GM21619 (cell line): Measurements from ENCODE around the gene NAT10.

Experiments used
- ATAC-seq: cut with Tn5 transposase; IDR thresholded peaks from one replicate; pipeline ENCODE4 v1.9.1; 2021; ENCODE audit not compliant: unreplicated experiment

Gene NAT10

DNA sequence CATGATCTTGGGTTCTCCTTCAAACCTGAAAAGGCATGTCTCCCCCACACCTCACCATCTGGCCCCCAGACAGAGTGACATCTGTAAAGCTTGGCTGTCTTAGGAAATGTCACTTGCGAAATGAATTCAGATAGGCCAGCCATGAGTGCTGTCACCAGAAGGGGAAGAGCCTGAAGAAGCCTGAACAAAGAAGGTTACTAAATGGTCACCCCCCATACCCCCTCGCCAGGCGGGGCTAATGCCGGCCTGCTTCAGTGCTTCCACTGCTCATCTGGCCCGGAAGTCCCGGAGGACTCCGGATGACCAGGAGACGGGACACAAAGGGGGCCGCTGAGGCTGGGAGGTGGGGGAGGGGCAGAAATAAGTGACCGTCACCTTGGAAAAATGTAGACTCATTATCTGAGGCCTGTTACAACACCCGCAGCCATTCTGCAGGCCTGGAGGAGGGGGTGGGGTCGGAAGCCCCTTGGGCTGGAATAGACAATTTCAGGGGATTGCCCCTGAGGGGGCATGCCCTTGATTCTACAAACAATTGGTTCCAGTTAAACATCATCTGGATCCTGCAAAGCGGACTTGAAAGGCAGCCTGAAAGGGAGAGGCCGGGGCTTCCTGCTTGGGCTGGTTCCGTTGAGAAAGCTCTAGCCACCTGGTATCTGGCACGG, 43.2 kb downstream of the NAT10 start:
- ATAC-seq, result no peak

DNA sequence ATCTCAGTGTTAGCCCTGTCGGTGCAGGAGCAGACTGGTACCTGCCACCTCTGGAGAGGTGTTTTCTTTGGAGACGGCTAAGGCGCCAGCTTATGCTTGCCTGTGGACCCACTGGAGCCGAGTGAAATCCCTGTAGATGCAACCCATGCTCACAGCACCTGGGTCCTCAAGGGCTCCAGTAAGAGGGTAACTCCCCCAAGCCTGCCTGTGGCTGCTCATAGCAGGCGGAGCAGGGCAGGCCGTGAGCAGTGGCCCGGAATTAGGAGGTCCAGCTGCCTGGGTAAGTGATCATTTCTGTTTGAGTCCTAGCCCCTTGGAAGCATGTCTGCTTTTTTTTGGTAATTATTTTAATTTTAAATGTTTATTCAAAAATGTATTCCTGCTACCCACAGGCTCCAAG, 43.8 kb downstream of the NAT10 start:
- no peak for ATAC-seq

DNA sequence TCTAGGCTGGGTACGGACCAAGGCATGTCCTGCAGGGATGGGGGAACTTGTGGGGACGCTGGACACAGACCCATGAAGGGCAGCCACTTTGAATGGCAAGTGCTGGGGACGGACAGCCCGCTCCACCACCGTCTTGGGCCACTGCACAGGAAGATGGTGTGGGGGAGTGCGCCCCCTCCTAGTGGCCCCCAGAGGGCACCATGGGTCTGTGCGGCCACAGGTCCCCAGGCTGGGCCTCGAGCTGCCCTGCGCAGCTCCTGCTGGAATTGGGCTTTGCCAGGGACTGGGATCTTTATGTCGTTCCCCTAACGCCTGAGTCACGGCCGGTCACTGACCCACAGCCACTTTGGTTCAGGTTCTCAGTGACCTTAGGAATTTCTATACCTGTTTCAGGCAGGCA, 44.4 kb downstream of the NAT10 start:
- ATAC-seq, result no peak

DNA sequence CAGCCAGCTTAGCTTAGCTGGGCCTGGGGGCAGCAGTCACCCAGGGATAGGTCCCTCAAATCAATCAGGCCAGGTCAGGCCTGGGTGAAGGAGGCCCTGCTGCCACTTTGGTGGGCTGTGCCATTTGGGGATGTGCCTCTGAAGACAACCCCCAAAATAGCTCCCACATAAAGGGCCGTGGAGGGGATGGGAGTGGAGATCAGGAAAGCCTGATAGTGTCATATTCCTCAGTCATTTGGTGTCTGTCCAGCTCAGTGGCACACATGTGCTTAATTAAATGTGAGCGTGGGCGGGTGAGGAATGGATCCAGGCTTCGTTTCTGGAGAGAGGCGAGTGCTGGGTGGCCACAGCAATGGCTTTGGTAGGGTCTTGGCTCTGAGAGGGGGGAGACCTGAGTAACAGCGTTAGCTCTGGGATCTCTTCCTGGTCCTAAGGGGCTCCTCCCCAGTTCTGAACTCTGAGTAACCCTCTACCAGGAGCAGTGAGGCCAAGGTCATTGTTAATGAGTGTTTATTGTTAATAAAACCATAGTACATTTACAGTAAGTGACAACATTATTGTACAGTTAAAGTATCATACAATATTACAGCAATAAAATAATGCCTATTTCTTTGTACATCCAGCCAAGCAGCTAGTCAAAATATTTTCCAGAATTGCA, 45.2 kb downstream of the NAT10 start:
- ATAC-seq, result no peak

DNA sequence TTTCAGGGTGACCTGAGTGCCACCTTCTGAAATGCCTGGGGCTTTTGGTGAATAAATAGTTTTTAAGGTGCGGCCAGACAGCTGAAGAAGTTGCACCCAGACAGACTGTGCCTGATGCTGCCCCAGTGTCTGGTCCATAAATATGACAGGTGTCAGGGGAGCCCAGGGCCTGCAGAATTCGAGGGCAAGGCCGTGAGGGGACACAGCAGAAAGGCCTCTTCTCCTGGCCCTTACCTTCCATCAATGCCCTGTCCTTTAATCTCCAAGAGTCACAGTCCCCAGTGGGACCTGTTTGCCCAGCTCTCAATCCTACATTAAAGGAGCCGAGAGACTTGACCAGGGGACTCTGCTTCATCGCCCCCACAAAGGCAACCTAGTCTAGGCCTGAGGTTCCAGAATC, 45.7 kb downstream of the NAT10 start:
- no peak for ATAC-seq

DNA sequence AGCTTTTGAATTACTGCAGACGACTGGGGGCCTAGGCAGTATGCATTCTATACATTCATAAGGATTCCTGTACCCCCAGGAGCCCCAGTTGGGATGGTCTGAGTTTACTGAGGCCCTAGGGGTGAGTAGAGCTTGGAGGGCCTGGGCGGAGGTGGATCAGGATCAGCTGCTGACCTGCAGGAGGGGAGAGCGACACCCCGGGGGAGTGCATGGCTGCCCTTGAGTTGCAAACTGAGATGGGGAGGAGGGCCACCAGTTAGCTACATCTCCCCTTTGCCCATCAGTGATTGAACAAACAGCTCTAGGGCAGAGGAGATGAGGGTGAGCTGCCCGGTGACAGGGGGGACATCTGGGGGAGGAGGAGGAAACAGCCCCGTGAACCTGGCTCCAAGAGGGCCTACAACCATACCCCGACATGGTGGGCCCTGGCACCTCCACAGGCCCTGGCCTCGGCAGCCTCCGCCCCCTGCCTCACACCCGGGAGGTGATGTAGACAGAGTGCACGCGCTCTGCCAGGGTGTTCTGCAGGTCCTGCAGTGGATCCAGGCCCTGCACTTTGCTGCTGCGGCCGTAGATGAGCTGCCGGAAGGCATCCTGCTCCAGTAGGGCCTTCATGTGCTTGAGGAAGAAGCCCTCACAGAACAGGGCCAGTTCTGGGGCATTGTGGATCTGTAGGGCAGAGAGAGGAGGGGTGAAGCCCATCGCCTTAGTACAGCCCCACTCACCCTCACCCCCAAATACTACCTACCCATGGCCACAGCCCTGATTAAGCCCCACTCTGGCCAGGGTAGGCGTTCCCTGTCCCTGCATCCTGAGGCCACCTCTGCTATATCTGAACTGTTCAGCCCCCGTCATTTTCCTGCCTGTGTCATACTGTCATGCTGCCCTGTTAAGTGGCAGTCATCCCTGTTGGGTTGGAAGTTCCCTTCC, 46.8 kb downstream of the NAT10 start:
- no peak for ATAC-seq

DNA sequence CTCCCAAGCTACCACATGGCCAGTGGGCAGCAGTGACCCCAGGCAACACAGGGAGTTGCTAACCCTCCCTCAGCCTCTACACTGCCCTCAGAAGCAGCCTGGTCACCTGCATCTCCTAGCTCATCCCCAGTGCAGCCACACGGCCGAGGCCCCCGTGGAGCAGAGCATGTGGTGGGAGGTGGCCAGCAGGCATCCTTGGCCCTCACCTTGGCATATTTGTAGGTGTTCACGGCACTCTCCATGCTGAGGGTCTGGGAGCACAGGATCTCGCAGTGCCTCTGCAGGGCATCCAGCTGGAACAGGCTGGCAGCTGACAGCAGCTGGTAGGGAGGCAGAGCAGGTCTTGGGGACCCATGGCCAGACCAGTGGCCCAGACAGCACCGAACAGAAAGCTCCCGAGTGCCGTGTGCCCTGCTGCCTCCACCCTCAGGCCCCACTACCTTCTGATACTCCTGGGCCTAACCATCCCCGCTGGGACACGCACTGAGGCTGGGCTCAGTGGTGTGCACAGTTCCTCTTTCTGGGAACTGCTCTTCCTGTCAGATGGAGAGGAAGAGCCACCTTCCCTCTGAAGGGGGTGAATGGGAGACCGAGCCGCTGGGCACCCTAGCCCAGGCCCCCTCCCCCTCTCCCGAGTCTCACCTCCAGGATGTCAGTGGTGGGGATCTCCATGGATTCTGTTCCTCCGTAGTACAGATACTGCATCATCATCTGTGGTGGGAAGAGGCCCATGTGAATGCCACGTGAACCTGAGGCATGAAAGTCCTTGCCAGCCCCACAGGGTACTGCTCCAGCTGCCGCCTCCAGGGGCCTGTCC, 48.8 kb downstream of the NAT10 start:
- peak; percentile 79 for ATAC-seq

DNA sequence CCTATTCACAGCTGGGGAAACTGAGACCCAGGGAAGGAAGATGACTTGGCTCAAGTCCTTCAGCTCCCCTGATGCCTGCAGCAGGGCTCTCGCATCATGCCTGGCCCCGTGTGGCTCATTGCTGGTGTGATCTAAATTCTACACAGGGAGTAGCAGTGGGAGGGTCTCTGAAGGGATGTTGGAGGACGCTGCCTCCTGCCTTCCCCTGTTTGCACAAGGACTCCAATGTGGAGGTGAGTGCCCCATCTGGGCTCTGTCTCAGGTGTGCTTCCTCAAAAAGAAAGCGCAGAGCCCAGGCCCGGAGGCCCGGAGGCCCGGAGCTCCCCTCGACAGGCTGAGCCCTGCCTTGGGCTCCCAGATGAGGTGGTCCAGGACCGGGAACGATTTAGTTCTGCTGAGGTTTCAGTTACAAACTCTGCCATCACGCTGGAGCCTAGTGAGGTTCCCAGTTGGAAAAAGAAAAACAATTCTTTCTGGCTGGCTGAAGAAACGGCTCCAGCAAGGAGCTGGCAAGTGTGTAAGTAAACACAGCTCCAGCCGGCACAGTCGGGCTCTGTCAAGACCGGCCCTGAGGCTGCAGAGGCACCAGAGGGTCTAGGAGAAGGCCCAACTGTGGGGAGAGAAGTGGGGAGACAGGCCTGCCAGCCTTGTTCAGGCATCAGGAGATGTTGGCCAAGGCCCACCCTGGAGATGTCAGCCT, 49.8 kb downstream of the NAT10 start:
- ATAC-seq, result no peak

DNA sequence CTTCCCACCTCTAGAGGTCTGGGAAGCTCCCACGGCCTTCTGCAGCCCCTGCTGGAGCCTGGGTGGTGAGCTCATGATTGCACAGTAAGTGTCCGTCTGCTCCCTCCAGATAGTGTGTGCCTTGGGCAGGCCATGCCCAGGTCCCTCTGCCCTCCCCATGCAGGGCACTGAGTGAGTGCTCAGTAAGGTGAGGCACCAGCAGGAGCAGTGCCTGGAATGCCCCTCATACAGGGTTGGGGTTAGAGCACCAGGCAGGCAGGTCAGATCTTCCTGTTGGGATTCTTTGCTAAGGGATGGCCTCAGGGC, 50.3 kb downstream of the NAT10 start:
- ATAC-seq, result no peak

DNA sequence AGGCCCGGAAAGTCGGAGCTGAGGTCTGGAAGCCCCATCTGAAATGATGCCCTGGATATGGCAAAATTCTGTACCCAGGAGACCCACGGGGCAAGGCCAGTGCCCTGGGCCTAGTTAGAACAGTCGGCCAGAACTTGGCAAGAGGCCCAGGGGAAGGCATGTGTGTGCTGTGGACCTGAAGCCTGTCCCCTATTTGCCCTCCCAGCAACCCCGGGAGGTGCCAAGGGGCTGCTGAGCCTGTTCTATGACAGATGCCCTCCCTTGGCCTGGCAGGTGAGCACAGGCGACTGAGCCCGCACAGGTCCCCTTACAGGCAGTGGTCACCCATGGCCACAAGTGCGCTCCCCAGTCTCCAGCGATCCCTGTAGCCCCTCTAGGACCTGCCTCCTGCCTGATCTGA, 51.7 kb downstream of the NAT10 start:
- ATAC-seq, result no peak

DNA sequence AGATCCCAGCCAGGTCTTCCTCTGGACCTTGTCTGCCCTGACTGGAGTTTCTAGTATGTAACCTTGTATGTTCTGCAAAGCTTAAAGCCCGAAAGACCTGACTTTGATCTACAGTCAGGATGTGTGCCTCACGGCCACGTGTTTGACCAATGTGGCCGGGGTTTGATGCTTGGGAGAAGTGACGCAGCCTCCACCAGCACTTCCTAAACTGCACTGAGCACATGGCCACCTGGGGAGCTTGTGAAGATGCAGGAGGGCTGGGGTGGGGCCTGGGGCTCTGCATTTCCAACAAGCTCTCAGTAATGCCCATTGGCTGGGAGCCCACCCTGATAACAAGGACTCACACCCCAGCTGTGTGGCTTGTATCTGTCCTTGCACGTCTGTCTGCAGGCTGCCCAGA, 53.2 kb downstream of the NAT10 start:
- no peak for ATAC-seq

DNA sequence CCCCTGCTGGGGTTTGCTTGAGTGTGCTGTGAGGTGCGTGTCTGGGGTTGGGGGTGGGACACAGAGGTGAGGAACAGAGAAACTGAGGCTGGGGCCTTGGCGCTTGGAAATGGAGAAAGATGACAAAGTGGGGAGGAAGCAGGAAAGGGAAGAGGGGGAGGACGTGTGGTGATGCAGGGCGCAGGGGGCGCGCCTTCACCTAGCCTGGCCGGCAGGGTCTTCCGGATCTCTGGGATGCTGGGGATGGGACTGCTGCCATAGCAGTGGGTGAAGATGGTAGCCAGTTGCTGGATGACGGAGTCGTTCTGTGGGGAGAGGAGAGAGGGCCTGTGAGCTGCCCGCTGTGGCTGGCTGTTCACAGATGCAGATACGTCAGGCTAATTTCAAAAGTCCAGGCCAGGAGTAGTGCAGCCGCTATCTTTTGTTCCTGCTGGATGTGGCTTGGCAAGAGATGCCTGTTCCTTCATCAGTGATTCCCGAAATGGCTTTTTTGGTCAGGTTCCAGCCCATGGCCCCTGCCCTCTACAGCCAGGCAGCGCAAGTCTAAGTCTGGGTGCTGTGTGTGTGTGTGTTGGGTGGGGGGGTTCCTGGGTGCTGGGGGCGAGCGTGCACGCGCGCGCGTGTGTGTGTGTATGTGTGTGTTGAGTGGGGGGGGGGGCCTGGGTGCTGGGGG, 54.8 kb downstream of the NAT10 start:
- ATAC-seq, result no peak

DNA sequence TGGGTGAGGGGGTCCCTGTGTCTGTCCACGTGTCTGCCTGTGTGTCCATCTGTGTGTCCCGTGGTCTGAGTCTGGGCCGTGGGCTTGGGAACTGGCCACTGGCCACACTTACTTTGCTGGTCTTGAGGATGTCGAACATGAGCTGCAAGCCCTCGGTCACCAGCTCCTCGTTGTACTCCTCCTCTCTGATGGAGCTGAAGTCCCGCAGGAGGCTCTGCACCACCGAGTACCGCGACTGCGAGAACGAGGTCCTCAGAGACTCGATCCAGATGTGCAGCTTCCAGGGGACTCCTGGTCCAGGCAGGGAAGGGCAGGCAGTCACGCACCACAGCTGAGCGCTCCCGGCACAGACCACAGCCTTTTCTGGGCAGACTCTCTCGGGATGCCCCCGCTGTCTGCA, 55.4 kb downstream of the NAT10 start:
- ATAC-seq, result no peak

DNA sequence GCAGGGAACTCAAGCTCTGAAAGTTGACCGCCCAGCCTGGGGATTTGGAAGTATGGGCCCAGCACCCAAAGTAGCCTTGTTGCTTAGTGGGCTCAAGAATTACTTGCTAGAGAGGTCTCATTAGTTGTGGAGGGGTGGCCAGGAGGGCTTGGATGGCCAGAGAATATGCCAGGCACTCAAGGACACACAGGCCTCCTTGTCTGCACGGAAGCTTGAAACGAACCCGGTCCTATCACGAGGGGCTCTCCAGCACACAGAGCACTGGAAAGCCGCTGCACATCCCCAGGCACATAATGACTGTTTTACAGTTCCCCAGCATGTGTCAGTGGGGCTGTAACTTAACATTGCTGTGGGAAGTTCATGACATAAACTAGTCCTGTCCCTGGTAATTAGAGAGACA, 55.9 kb downstream of the NAT10 start:
- ATAC-seq, result no peak

DNA sequence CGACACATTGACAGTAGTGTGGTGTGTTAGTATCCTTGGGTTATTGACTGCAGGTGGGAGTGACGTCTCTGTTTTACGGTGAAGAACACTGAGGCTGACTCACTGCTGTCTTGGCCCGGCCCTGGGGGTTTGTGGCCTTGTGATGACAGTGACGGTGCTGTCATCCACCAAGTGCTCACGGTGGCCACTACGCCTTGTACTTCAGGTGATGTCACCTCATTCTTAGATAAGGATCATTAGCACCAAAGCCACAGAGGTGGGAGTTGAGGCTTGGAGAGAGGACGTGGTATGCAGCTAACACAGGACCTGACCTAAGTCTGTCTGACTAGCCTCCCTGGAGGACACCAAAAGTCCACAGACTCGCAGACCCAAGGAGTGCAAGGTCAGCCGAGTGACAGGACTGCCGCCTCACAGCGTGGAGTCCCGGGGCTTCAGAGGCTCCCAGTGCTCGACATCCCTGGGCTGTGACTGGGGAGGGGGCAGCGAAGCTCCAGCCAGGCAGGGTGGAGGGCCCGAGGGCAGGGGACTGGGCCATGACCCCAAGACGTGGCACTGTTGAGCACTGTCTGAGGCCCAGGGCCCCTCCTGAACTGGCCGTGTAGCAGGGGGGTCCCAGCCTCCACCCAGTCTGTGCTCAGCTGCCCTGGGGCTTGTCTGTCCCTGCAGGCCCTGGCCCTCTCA, 56.5 kb downstream of the NAT10 start:
- ATAC-seq, result no peak

DNA sequence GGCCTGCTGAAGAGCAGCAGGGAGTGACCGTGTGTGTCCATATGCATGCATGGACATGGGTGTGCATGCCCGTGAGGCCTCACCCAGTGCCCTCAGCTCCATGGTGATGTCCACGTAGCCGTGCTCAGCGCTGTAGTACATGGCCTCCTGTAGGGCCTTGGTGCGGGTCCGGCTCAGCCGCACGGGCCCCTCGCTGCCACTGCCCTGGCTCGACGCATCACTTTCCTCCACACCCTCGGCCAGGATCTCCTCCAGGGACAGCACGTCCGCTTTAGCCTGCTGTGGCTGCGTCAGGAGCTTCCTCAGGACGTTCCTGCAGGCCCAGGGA, 57.0 kb downstream of the NAT10 start:
- no peak for ATAC-seq

DNA sequence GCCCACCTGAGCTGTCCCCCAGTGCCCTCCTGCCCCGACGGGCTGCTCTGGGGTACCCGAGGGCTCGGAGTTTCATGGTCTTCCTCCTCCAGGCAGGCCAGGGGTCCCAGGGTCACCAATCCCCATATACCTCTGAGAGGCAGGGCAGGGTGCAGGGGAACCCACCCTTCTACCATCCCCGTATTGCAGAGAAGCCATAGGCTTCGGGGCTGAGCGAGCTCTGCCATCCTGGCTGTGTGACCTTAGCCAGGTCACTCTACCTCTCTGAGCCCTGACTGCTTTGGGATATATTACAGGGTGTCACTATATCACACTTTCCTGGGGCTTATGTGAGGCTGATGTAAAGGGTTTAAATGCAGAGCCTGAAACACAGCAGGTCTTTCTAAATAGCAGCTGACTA, 57.4 kb downstream of the NAT10 start:
- no peak for ATAC-seq

DNA sequence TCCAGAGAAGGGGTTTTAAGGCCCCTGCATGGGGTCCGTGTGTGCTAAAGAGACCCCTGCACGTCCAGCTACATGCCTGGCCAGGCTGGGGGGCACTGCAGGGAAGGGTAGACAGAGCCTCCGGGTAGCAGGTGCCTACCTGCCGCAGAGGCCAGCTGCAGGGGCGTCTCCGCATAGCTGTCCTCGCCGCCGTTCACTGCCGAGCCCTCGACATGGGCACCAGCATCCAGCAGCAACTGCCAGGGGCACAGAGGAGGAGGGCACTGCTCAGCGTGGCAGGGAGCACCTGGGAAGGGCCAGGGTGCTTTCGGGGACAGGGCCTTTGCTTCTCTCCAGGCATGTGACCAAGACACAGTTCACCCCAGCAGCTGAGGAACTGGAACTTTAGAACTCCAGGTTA, 59.7 kb downstream of the NAT10 start:
- ATAC-seq, result no peak

DNA sequence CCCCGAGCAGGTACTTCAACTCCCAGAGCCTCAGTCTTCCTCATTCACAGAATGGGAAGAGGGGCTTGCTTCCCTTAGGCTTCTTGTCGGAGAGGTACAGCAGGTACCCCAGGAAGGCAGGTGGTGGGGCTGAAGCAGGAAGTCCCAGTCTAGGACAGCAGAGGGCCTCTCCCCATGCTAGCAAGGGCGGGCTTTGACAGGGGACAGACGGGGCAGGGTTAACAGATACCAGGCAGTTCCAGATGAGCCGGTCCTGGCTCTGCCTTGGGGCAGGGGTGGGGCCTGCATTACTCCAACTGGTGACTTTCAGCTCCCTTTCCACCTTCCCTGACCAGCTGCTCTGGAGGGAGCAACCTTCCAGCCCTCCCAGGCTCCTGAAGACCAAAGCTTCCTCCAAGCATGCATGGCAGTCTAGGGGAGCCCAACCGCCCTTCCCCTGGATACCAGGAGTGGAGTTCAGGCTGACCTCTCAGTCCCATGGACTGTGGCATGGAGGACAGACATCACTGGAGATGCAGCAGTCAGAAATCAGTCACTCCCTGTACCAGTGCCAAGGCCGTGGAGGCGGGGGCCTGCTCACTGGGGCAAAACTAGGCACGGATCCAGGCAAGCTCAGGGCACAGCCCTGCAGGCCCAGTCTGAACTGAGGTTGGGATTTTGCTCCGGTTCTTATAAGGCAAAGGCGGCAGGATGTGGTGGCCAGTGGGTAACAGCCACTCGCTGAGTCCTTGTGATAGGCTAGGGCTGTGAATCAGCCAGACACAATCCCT, 60.5 kb downstream of the NAT10 start:
- no peak for ATAC-seq
